Sciatic nerve (tissue), 1 donor: Measurements from ENCODE around the gene PSPC1. TPM values are rescaled to one million over a fixed set of nuclear protein-coding genes. Genes with fewer than 3 reads are reported as not detected.

Source experiments
- total RNA-seq: library from RNA; stranded (reverse); fragmentation: NEBNext Ultra II Directional; extraction: Animal tissue kit (Norgen Biotek cat#: 25700); gene quantifications from one replicate; pipeline ENCODE4 v1.2.1, GENCODE V29; 2021
- donor health status: DM: no; HTN: no; CAD: no.

The PSPC1 gene
- total RNA-seq, 1 donor from 2014 or later = 54.3 TPM

Other genes with a start within 250 kb of the PSPC1 start
- gene TPTE2, start 221.4 kb downstream of the PSPC1 start, total RNA-seq = not detected
- gene MPHOSPH8, start 149.3 kb downstream of the PSPC1 start, total RNA-seq = 51.0 TPM
- gene ZMYM5, start 80.7 kb upstream of the PSPC1 start, total RNA-seq = 19.9 TPM
- gene ZMYM2, start 175.8 kb upstream of the PSPC1 start, total RNA-seq = 125 TPM